B cell (primary cell): ENCODE measurements around the gene AQR.

Source experiments
- EZH2 ChIP-seq: IDR thresholded peaks from 2 replicates; pipeline ENCODE4 v1.6.1; 2012; ENCODE audit warnings: borderline replicate concordance, low read depth, mild to moderate bottlenecking, moderate library complexity, low read length; ENCODE audit not compliant: insufficient read depth, poor library complexity, severe bottlenecking
- TF ChIP-seq, protein P1 (sequence below): fragments of 200-600 bp; IDR thresholded peaks from one replicate; pipeline ENCODE4 v1.8.0; 2022; ENCODE audit warnings: antibody characterized with exemption, mild to moderate bottlenecking

GRCh38 chr15:34944936-34945335, 24.6 kb downstream of the AQR start:
- TF ChIP-seq, protein P1, sequence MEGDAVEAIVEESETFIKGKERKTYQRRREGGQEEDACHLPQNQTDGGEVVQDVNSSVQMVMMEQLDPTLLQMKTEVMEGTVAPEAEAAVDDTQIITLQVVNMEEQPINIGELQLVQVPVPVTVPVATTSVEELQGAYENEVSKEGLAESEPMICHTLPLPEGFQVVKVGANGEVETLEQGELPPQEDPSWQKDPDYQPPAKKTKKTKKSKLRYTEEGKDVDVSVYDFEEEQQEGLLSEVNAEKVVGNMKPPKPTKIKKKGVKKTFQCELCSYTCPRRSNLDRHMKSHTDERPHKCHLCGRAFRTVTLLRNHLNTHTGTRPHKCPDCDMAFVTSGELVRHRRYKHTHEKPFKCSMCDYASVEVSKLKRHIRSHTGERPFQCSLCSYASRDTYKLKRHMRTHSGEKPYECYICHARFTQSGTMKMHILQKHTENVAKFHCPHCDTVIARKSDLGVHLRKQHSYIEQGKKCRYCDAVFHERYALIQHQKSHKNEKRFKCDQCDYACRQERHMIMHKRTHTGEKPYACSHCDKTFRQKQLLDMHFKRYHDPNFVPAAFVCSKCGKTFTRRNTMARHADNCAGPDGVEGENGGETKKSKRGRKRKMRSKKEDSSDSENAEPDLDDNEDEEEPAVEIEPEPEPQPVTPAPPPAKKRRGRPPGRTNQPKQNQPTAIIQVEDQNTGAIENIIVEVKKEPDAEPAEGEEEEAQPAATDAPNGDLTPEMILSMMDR: no peak
- no peak for TF ChIP-seq EZH2
